IMR-90 (cell line): ENCODE measurements around the gene EIF1AD. TPM values are rescaled to one million over a fixed set of nuclear protein-coding genes. Genes with fewer than 3 reads are reported as not detected.

Experiments
- ATAC-seq: fragments of 200-7000 bp; cut with Tn5 transposase; 2 replicates; pipeline ENCODE4 v1.9.1; 2020; ENCODE audit warnings: low read depth, mild to moderate bottlenecking, moderate library complexity
- BruUV-seq: library from RNA; stranded (reverse); fragments of 400-500 nt; replicated peaks from 2 replicates; lab custom pipeline; 2021; lab: Mats Ljungman, UMichigan
- CTCF ChIA-PET: fragments of 300-600 bp; formaldehyde crosslinking; extraction: SDS; loops from one replicate; lab custom pipeline; 2021; ENCODE audit warnings: antibody characterized with exemption; lab: Yijun Ruan, JAX
- POLR2A ChIA-PET: fragments of 300-600 bp; sonication (Branson Sonifier 250); formaldehyde crosslinking; loops from one replicate; lab custom pipeline; 2022; ENCODE audit warnings: antibody characterized with exemption; ENCODE audit not compliant: unreplicated experiment; lab: Charles Lee
- DNase-seq: peaks from one replicate; pipeline ENCODE4 v3.0.0; 2013
- H2AFZ ChIP-seq: replicated peaks from 2 replicates; pipeline ENCODE3; 2013; ENCODE audit warnings: low read length, mild to moderate bottlenecking; ENCODE audit not compliant: poor library complexity
- H2AK5ac ChIP-seq: 2 replicates; pipeline ENCODE4 v1.6.1; 2013; ENCODE audit warnings: low read depth, low read length, inconsistent platforms
- H2AK9ac ChIP-seq: replicated peaks from 2 replicates; pipeline ENCODE3; 2013; ENCODE audit warnings: mild to moderate bottlenecking, low read depth, low read length, moderate library complexity; ENCODE audit not compliant: poor library complexity
- H2BK120ac ChIP-seq: 2 replicates; pipeline ENCODE4 v1.6.1; 2013; ENCODE audit warnings: low read depth, low read length, inconsistent platforms
- H2BK15ac ChIP-seq: 3 replicates; pipeline ENCODE4 v1.6.1; 2013; ENCODE audit warnings: low read depth, low read length, inconsistent platforms
- H2BK20ac ChIP-seq: 2 replicates; pipeline ENCODE4 v1.6.1; 2013; ENCODE audit warnings: low read depth, mild to moderate bottlenecking, inconsistent platforms, low read length, moderate library complexity
- H2BK5ac ChIP-seq: 2 replicates; pipeline ENCODE4 v1.6.1; 2013; ENCODE audit warnings: mild to moderate bottlenecking, low read depth, low read length, inconsistent platforms; ENCODE audit not compliant: poor library complexity, severe bottlenecking
- H3K14ac ChIP-seq: replicated peaks from 2 replicates; pipeline ENCODE4 v1.6.1; 2013; ENCODE audit warnings: low read depth, low read length, inconsistent platforms
- H3K18ac ChIP-seq: 2 replicates; pipeline ENCODE4 v1.6.1; 2013; ENCODE audit warnings: low read depth, low read length, control low read depth
- H3K23ac ChIP-seq: 2 replicates; pipeline ENCODE4 v1.6.1; 2013; ENCODE audit warnings: low read depth, low read length, inconsistent platforms
- H3K27ac ChIP-seq: 2 replicates; pipeline ENCODE4 v1.5.1; 2013; ENCODE audit warnings: mild to moderate bottlenecking, control low read depth, low read length; ENCODE audit not compliant: insufficient read depth
- H3K27me3 ChIP-seq: 2 replicates; pipeline ENCODE4 v1.6.1; 2013; ENCODE audit warnings: low read length; ENCODE audit not compliant: control insufficient read depth, insufficient read depth
- H3K36me3 ChIP-seq: 2 replicates; pipeline ENCODE4 v1.6.1; 2013; ENCODE audit warnings: low read length, mixed read lengths; ENCODE audit not compliant: control insufficient read depth, insufficient read depth
- H3K4ac ChIP-seq: 2 replicates; pipeline ENCODE4 v1.6.1; 2013; ENCODE audit warnings: low read depth, low read length, inconsistent platforms
- H3K4me1 ChIP-seq: 2 replicates; pipeline ENCODE4 v1.6.1; 2013; ENCODE audit warnings: low read length, mixed read lengths; ENCODE audit not compliant: control insufficient read depth, insufficient read depth
- H3K4me2 ChIP-seq: 2 replicates; pipeline ENCODE4 v1.6.1; 2013; ENCODE audit warnings: low read depth, mild to moderate bottlenecking, control low read depth, low read length, moderate library complexity
- H3K4me3 ChIP-seq: 2 replicates; pipeline ENCODE4 v1.5.1; 2013; ENCODE audit warnings: low read depth, mild to moderate bottlenecking, control low read depth, low read length, moderate library complexity; ENCODE audit not compliant: insufficient read depth
- H3K56ac ChIP-seq: 2 replicates; pipeline ENCODE4 v1.6.1; 2013; ENCODE audit warnings: low read length, inconsistent platforms; ENCODE audit not compliant: insufficient read depth; ENCODE audit errors: extremely low read depth
- H3K79me1 ChIP-seq, 2 experiments: 2 replicates each; pipeline ENCODE4 v1.6.1; 2013; ENCODE audit warnings: low read length in 2 of 2, inconsistent platforms in 1 of 2, low read depth in 1 of 2
- H3K9ac ChIP-seq: 2 replicates; pipeline ENCODE4 v1.6.1; 2013; ENCODE audit warnings: low read depth, low read length, control low read depth
- H3K9me1 ChIP-seq: 2 replicates; pipeline ENCODE4 v1.6.1; 2013; ENCODE audit warnings: low read length, inconsistent platforms; ENCODE audit not compliant: insufficient read depth
- H3K9me3 ChIP-seq: 2 replicates; pipeline ENCODE4 v1.6.1; 2013; ENCODE audit warnings: low read length; ENCODE audit not compliant: control insufficient read depth, insufficient read depth
- H4K20me1 ChIP-seq: 2 replicates; pipeline ENCODE4 v1.6.1; 2013; ENCODE audit warnings: low read length, inconsistent platforms; ENCODE audit not compliant: insufficient read depth
- H4K5ac ChIP-seq: 2 replicates; pipeline ENCODE4 v1.6.1; 2013; ENCODE audit warnings: mild to moderate bottlenecking, low read depth, low read length, control low read depth
- H4K8ac ChIP-seq, 2 experiments: 2 replicates each; pipeline ENCODE4 v1.6.1; 2013; ENCODE audit warnings: low read depth in 2 of 2, low read length in 2 of 2, control low read depth in 1 of 2, inconsistent platforms in 1 of 2
- H4K91ac ChIP-seq: 2 replicates; pipeline ENCODE4 v1.6.1; 2013; ENCODE audit warnings: low read depth, low read length, inconsistent platforms; ENCODE audit not compliant: insufficient read depth
- CEBPB ChIP-seq: IDR thresholded peaks from 2 replicates; pipeline ENCODE4 v1.6.1; 2012; ENCODE audit warnings: low read depth, low read length, improper control_type of control experiment
- ELK1 ChIP-seq: fragments of 150-350 bp; IDR thresholded peaks from 2 replicates; pipeline ENCODE4 v1.6.1; 2016; ENCODE audit warnings: low read depth, mild to moderate bottlenecking, low read length, moderate library complexity, borderline replicate concordance
- WGBS, 2 experiments: methylation state at CpG; one replicate each; pipeline versions ENCODE4 v1.1.5 to v1.1.7; 2013; ENCODE audit warnings: missing lambda C conversion rate in 2 of 2; ENCODE audit not compliant: insufficient read length in 1 of 2; ENCODE audit errors: extremely low coverage in 2 of 2; 5-methylcytosine and 5-hydroxymethylcytosine counted together
- dilution Hi-C: fragments of 300-500 bp; cut with HindIII; formaldehyde crosslinking; loops from one replicate; pipeline ENCODE4 v1.14.3; 2018; ENCODE audit warnings: low sequenced_read_pairs; ENCODE audit not compliant: unreplicated experiment
- in situ Hi-C: fragments of 300-500 bp; cut with MboI; formaldehyde crosslinking; loops from 3 replicates; pipeline ENCODE4 v1.14.3; 2019; ENCODE audit warnings: low sequenced_read_pairs, inconsistent platforms, mixed read lengths
- intact Hi-C: fragments of 100-400 bp; cut with micrococcal nuclease; formaldehyde crosslinking; loops from 2 replicates; pipeline ENCODE4 v1.10.0; 2022
- polyA plus RNA-seq, 3 experiments: library from polyadenylated mRNA; depleted of rRNA; stranded (reverse); fragments of >200 nt; gene quantifications; 2 replicates each; pipeline ENCODE4 v1.2.3, GENCODE V29; 2012; ENCODE audit warnings: low replicate concordance in 1 of 3
- total RNA-seq: library from RNA; depleted of rRNA; stranded (reverse); fragments of >200 nt; gene quantifications from 2 replicates; pipeline ENCODE4 v1.2.3, GENCODE V29; 2012

The EIF1AD gene
- total and polyA plus RNA-seq, 2 of the 4 experiments (the other 2 are of a cell fraction) = 32.5 to 62.6 TPM

GRCh38 chr11:66011785-66012303 is 9.9 kb upstream of the EIF1AD start, which contains the start of gene CST6:
TSS of gene CST6 (plus strand) at chr11:66012008. CDS start at chr11:66012045, 37 bp downstream.
- POLR2A ChIA-PET = interaction anchor here (0.6 to 1.7 kb wide), 2 partner anchors 9 to 256 kb away, joined by 6 to 12 read pairs; partner anchors contain the start of gene BANF1
- intact Hi-C loops = no loop called here

More at GRCh38 chr11:66011785-66012303, 9.9 kb upstream of the EIF1AD start, which contains the start of gene CST6:
- H2BK20ac ChIP-seq = no peak within 1 kb of the TSS
- no peak within 1 kb of the TSS for H3K18ac ChIP-seq
- no peak for TF ChIP-seq ELK1
- no peak for TF ChIP-seq CEBPB
- no peak within 1 kb of the TSS for H3K56ac ChIP-seq
- no peak within 1 kb of the TSS for H3K9ac ChIP-seq
- H3K9me3 ChIP-seq = no peaks in the 10 kb centered on the region
- ATAC-seq (0 out of 2 replicates have a peak, but pooled peaks have one; percentile 9), DNase-seq (no peak)
- in situ Hi-C loops = no loop called here
- 9% methylated on average over 18 of the region's 61 CpGs; no CpG with 5 or more reads in 1 of the 2 experiments for WGBS, 2 experiments
- 0 out of 2 replicates have a peak within 1 kb of the TSS, but pooled peaks have one; percentile 13 for H2BK120ac ChIP-seq
- peaks cover 19% of the 10 kb centered on the region for H3K9me1 ChIP-seq
- H2BK15ac ChIP-seq = 0 out of 3 replicates have a peak within 1 kb of the TSS, but pooled peaks have one; percentile 27
- H2AFZ ChIP-seq = peak within 1 kb of the TSS; percentile 81
- peak within 1 kb of the TSS; percentile 24; the same call in 1 of the 2 replicates for H2AK5ac ChIP-seq
- no peak within 1 kb of the TSS for H3K14ac ChIP-seq
- no peaks in the 10 kb centered on the region; the same call in 1 of the 2 replicates for H4K20me1 ChIP-seq
- no peak within 1 kb of the TSS for H2BK5ac ChIP-seq
- no peak within 1 kb of the TSS for H3K4me2 ChIP-seq
- CTCF ChIA-PET = no interaction called here
- H3K27ac ChIP-seq = no peak within 1 kb of the TSS
- H3K4ac ChIP-seq = peak within 1 kb of the TSS; percentile 10
- BruUV-seq = no TSS peak
- H3K4me1 ChIP-seq = peaks cover 9% of the 10 kb centered on the region
- no peak within 1 kb of the TSS for H4K91ac ChIP-seq
- no peak within 1 kb of the TSS for H4K5ac ChIP-seq
- dilution Hi-C loops = no loop called here
- no peak within 1 kb of the TSS for H3K23ac ChIP-seq
- peak within 1 kb of the TSS; percentile 65 for H2AK9ac ChIP-seq
- H3K36me3 ChIP-seq = no peaks in the 10 kb centered on the region
- H4K8ac ChIP-seq = no peak within 1 kb of the TSS
- peaks cover 13% of the 10 kb centered on the region for H3K27me3 ChIP-seq
- no peak within 1 kb of the TSS for H3K4me3 ChIP-seq
- H3K79me1 ChIP-seq = no peaks in the 10 kb centered on the region
